GM19351 (cell line): ENCODE results near the gene IL10RA.
A peak's percentile ranks its signal among the peaks of the same experiment; 100 is the strongest.

Experiments used
- ATAC-seq: cut with Tn5 transposase; IDR thresholded peaks from one replicate; pipeline ENCODE4 v1.9.1; 2021; ENCODE audit warnings: mild to moderate bottlenecking, moderate library complexity; ENCODE audit not compliant: unreplicated experiment

IL10RA gene

GRCh38 chr11:117989351-117990102, 3.3 kb downstream of the IL10RA start:
- no peak for ATAC-seq

DNA sequence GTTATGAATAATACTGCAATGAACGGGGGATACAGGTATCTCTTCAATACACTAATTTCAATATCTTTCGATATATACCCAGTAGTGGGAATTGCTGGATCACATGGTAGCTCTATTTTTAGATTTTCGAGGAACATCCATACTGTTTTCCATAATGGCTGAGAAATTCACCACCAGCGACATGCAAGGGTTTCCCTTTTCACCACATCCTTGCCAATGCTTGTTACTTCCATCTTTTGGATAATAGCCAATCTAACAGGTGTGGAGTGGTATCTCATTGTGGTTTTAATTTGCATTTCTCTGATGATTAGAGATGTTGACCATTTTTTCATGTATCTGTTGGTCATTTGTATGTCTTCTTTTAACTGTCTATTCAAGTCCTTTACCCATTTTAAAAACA, 5.9 kb downstream of the IL10RA start:
- ATAC-seq: no peak

- no peak for ATAC-seq
These were observed 6.4 kb downstream of the IL10RA start for GRCh38 chr11:117992620-117993019.

- no peak for ATAC-seq
These were observed 8.0 kb downstream of the IL10RA start for GRCh38 chr11:117993988-117994745.

- no peak for ATAC-seq
These were observed 9.3 kb downstream of the IL10RA start for GRCh38 chr11:117995472-117995871.

- no peak for ATAC-seq
These were observed 9.9 kb downstream of the IL10RA start for GRCh38 chr11:117996058-117996457.

GRCh38 chr11:117997406-117997805, 11.2 kb downstream of the IL10RA start:
- no peak for ATAC-seq

DNA sequence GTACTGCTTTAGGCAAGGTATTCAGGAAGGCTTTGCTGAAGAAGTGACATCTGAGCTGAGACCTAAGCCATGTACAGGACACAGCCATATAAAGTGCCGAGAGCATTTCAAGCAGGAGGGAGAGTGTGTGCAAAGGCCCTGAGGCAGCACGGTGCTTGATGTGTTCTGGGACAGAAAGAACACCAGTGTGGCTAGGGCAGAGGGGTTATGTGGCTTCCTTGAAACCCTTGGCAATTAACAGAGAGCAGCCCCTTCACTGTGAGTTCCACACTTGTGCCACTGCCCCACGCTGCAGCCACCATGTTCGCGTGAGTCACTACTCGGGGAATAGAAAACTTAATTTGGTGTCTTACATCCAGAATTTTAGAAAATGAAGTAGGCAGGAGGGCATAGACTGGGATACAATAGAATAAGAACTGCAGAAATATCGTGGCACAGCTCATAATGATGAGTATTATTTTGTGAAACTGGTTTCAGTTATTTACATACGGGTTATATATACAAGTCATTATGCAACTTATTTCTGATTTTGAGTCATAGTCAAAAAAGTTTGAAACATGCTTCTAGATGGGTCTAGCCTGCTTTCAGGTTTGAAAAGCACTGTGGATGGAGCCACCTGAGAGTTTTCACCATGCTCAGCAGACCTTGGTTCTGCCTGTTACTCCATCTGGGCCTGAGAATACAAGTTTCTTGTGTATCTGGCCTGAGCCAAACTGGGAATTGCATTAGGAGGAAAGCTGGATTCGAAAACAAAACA, 11.8 kb downstream of the IL10RA start:
- peak; percentile 75 for ATAC-seq

DNA sequence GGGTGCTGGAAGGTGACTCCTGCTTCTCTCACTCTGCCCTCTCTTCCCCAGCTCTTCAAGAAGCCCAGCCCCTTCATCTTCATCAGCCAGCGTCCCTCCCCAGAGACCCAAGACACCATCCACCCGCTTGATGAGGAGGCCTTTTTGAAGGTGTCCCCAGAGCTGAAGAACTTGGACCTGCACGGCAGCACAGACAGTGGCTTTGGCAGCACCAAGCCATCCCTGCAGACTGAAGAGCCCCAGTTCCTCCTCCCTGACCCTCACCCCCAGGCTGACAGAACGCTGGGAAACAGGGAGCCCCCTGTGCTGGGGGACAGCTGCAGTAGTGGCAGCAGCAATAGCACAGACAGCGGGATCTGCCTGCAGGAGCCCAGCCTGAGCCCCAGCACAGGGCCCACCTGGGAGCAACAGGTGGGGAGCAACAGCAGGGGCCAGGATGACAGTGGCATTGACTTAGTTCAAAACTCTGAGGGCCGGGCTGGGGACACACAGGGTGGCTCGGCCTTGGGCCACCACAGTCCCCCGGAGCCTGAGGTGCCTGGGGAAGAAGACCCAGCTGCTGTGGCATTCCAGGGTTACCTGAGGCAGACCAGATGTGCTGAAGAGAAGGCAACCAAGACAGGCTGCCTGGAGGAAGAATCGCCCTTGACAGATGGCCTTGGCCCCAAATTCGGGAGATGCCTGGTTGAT, 12.6 kb downstream of the IL10RA start:
- no peak for ATAC-seq

DNA sequence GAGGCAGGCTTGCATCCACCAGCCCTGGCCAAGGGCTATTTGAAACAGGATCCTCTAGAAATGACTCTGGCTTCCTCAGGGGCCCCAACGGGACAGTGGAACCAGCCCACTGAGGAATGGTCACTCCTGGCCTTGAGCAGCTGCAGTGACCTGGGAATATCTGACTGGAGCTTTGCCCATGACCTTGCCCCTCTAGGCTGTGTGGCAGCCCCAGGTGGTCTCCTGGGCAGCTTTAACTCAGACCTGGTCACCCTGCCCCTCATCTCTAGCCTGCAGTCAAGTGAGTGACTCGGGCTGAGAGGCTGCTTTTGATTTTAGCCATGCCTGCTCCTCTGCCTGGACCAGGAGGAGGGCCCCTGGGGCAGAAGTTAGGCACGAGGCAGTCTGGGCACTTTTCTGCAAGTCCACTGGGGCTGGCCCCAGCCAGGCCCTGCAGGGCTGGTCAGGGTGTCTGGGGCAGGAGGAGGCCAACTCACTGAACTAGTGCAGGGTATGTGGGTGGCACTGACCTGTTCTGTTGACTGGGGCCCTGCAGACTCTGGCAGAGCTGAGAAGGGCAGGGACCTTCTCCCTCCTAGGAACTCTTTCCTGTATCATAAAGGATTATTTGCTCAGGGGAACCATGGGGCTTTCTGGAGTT, 13.3 kb downstream of the IL10RA start:
- ATAC-seq: no peak

DNA sequence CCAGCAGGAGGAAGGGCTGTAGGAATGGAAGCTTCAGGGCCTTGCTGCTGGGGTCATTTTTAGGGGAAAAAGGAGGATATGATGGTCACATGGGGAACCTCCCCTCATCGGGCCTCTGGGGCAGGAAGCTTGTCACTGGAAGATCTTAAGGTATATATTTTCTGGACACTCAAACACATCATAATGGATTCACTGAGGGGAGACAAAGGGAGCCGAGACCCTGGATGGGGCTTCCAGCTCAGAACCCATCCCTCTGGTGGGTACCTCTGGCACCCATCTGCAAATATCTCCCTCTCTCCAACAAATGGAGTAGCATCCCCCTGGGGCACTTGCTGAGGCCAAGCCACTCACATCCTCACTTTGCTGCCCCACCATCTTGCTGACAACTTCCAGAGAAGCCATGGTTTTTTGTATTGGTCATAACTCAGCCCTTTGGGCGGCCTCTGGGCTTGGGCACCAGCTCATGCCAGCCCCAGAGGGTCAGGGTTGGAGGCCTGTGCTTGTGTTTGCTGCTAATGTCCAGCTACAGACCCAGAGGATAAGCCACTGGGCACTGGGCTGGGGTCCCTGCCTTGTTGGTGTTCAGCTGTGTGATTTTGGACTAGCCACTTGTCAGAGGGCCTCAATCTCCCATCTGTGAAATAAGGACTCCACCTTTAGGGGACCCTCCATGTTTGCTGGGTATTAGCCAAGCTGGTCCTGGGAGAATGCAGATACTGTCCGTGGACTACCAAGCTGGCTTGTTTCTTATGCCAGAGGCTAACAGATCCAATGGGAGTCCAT, 14.1 kb downstream of the IL10RA start:
- ATAC-seq: no peak

GRCh38 chr11:118000850-118001228, 14.6 kb downstream of the IL10RA start:
- no peak for ATAC-seq

GRCh38 chr11:118001494-118001971, 15.3 kb downstream of the IL10RA start:
- ATAC-seq: no peak

- ATAC-seq: no peak
These were observed 15.9 kb downstream of the IL10RA start for GRCh38 chr11:118002010-118002540.

DNA sequence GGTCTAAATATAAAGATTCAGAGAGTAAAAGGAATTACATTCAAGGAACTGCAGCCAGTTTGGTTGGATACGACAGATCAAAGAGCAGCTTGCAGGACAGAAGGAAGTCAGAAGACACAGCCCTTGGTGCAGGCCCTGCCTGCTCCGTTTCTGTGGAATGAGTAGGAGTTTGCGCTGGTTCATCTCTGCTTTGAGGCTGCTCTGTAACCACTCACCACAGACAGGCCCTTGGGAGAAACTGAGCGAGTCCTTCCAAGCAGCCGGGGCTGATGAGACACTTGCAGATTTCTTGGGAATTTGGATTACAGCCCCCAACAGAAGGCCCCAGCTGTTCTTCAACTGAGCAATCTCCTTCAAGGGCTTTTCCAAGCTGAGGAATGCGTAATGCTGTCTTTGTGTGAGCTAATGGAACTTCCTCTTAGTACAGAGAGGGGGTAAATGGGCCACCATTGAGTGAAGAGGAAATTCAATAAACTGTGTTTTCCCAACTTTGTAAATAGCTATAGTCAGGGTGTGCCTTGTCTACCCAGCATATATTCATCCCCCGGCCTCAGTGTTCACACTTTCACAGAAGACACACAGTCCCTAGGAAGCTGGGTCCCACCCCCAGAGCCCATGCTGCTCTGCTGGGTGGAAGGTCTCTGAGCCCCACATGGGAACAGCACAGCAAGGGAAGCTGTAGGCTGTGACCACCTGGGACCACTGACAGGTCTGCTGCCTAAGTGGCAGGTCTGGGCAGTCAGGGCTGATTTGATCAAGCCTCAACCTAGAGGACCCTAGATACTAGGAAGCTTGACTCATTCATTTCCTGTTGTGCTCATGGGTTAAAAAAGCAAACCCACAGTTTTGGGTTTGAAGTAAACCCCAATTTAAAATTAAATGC, 16.6 kb downstream of the IL10RA start:
- no peak for ATAC-seq

- no peak for ATAC-seq
These were observed 17.3 kb downstream of the IL10RA start for GRCh38 chr11:118003456-118003855.

DNA sequence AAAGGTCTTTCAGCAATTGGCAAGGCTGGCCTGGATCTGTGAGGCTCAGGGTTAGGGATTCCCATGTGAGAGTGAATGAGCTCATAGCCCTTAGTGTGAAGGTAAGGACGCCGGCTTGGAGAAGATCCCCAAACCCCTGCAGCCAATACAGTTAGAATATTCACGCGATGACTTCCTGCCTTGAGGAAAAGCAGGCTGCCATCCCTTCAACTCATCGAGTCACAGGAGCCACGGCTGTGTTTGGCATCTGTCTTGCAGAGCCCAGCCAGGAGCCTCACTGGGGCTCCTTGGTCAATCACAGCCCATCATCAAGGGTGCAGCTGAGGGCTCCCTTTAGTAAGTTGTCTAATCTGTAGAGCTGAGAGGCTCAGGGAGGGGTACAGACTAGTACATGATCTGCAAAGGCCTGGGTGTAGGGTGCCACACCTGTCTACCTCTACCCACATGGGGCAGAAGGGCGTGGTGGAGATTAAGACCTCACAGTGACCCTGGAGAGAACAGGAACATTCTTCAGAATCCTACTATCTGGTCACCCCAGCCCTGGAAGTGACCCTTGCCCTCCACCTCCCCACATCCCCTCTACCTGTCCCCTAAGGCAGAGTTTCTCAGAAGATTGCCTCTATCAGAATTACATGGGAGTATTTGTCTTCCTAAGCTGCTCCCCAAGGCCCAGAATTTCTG, 18.5 kb downstream of the IL10RA start:
- no peak for ATAC-seq
